GM12878 (cell line): ENCODE data around the gene MAD1L1. TPM values are rescaled to one million over a fixed set of nuclear protein-coding genes. Genes with fewer than 3 reads are reported as not detected.

Experiments
- ATAC-seq: fragments of 200-7000 bp; cut with Tn5 transposase; 3 replicates; pipeline ENCODE4 v1.9.1; 2020; ENCODE audit warnings: mild to moderate bottlenecking, moderate library complexity
- BruUV-seq: library from RNA; stranded (reverse); fragments of 400-500 nt; replicated peaks from 2 replicates; lab custom pipeline; 2021; lab: Mats Ljungman, UMichigan
- CTCF ChIA-PET: fragments of 300-600 bp; sonication (Branson Sonifier 250); formaldehyde crosslinking; extraction: SDS; loops from one replicate; lab custom pipeline; 2021; ENCODE audit warnings: inconsistent platforms; lab: Yijun Ruan, JAX
- POLR2A ChIA-PET: fragments of 350-600 bp; formaldehyde crosslinking; extraction: SDS; loops from one replicate; lab custom pipeline; 2021; ENCODE audit warnings: inconsistent platforms; lab: Charles Lee
- RAD21 ChIA-PET: fragments of 300-600 bp; sonication (Branson Sonifier 250); formaldehyde crosslinking; loops from one replicate; lab custom pipeline; 2023; ENCODE audit warnings: antibody characterized with exemption; ENCODE audit not compliant: unreplicated experiment; lab: Charles Lee
- SMC1A ChIA-PET: fragments of 300-600 bp; sonication (Branson Sonifier 250); formaldehyde crosslinking; loops from one replicate; lab custom pipeline; 2023; ENCODE audit not compliant: unreplicated experiment, uncharacterized antibody; lab: Charles Lee
- DNase-seq: peaks from one replicate; pipeline ENCODE4 v3.0.0-alpha.2; 2011; ENCODE audit warnings: low read depth, low spot score
- FAIRE-seq: peaks from 3 replicates; lab custom pipeline; 2011; peaks lifted over from hg19 to GRCh38; lab: Jason Lieb, UNC
- H2AFZ ChIP-seq: 2 replicates; pipeline ENCODE4 v1.6.0; 2011; ENCODE audit warnings: low read depth, low read length, control low read depth; ENCODE audit not compliant: control insufficient read depth
- H3K27ac ChIP-seq: 2 replicates; pipeline ENCODE4 v1.5.1; 2011; ENCODE audit warnings: control low read depth; ENCODE audit not compliant: control insufficient read depth, insufficient read depth
- H3K27me3 ChIP-seq, 2 experiments: replicated peaks in 1 of 2; 2 replicates each; pipeline versions ENCODE4 v1.6.0 to v1.6.1; 2011; ENCODE audit warnings: low read length in 1 of 2; ENCODE audit not compliant: control insufficient read depth in 2 of 2, insufficient read depth in 2 of 2
- H3K36me3 ChIP-seq, 2 experiments: 2 replicates each; pipeline ENCODE4 v1.5.1; 2011; ENCODE audit warnings: low read length in 1 of 2; ENCODE audit not compliant: control insufficient read depth in 2 of 2, insufficient read depth in 2 of 2
- H3K4me1 ChIP-seq: 2 replicates; pipeline ENCODE4 v1.6.1; 2011; ENCODE audit warnings: mild to moderate bottlenecking, low read length, moderate library complexity, mixed read lengths; ENCODE audit not compliant: control insufficient read depth, insufficient read depth
- H3K4me2 ChIP-seq: 2 replicates; pipeline ENCODE4 v1.6.0; 2011; ENCODE audit warnings: control low read depth; ENCODE audit not compliant: control insufficient read depth, insufficient read depth
- H3K4me3 ChIP-seq: fragments of 200-600 bp; sonication (generic); 2 replicates; pipeline ENCODE4 v1.5.1; 2016
- H3K79me2 ChIP-seq: 2 replicates; pipeline ENCODE4 v1.6.0; 2011; ENCODE audit warnings: low read length; ENCODE audit not compliant: control insufficient read depth, insufficient read depth
- H3K9ac ChIP-seq: 2 replicates; pipeline ENCODE4 v1.8.0; 2011; ENCODE audit warnings: low read length, control low read depth, mixed read lengths; ENCODE audit not compliant: control insufficient read depth, insufficient read depth
- H3K9me3 ChIP-seq: replicated peaks from 3 replicates; pipeline ENCODE4 v1.5.1; 2011; ENCODE audit warnings: mild to moderate bottlenecking, low read length; ENCODE audit not compliant: control insufficient read depth, insufficient read depth
- H4K20me1 ChIP-seq: 2 replicates; pipeline ENCODE4 v1.6.0; 2011; ENCODE audit not compliant: control insufficient read depth, insufficient read depth
- CREB1 ChIP-seq: IDR thresholded peaks from 2 replicates; pipeline ENCODE4 v1.6.1; 2012; ENCODE audit warnings: low read depth, mild to moderate bottlenecking, inconsistent platforms
- FOS ChIP-seq: IDR thresholded peaks from 3 replicates; pipeline ENCODE4 v1.6.1; 2011; ENCODE audit warnings: borderline replicate concordance; ENCODE audit not compliant: insufficient read length; ENCODE audit errors: extremely low read depth
- HDGF ChIP-seq: fragments of 450-650 bp; IDR thresholded peaks from 2 replicates; pipeline ENCODE4 v1.6.1; 2016; ENCODE audit warnings: antibody characterized with exemption
- KAT2A ChIP-seq: conservative IDR thresholded peaks from 2 replicates; pipeline ENCODE4 v1.6.1; 2011; ENCODE audit warnings: low read depth, low read length; ENCODE audit not compliant: control insufficient read depth
- KLF5 ChIP-seq: fragments of 450-650 bp; IDR thresholded peaks from 2 replicates; pipeline ENCODE4 v1.6.1; 2014; ENCODE audit warnings: mild to moderate bottlenecking; ENCODE audit not compliant: partially characterized antibody
- MYB ChIP-seq: fragments of 150-350 bp; IDR thresholded peaks from 2 replicates; pipeline ENCODE4 v1.6.1; 2014; ENCODE audit warnings: mild to moderate bottlenecking, low read depth, low read length, borderline replicate concordance
- NFIC ChIP-seq: IDR thresholded peaks from 2 replicates; pipeline ENCODE4 v1.6.1; 2012; ENCODE audit warnings: low read depth, mild to moderate bottlenecking, inconsistent platforms, low read length, moderate library complexity
- RUNX3 ChIP-seq: IDR thresholded peaks from 2 replicates; pipeline ENCODE4 v1.6.1; 2012; ENCODE audit warnings: low read length, inconsistent platforms
- STAT3 ChIP-seq: IDR thresholded peaks from 2 replicates; pipeline ENCODE4 v1.6.1; 2011; ENCODE audit warnings: low read depth, low read length, improper control_type of control experiment
- YY1 ChIP-seq: IDR thresholded peaks from 2 replicates; pipeline ENCODE4 v1.6.1; 2011; ENCODE audit warnings: low read depth, mild to moderate bottlenecking, low read length
- ZNF622 ChIP-seq: fragments of 450-650 bp; IDR thresholded peaks from 2 replicates; pipeline ENCODE4 v1.6.1; 2017; ENCODE audit warnings: mild to moderate bottlenecking, inconsistent platforms
- WGBS: methylation state at CpG from one replicate; pipeline ENCODE4 v1.1.6; 2016; ENCODE audit warnings: low lambda C conversion rate; ENCODE audit not compliant: insufficient replicate concordance, insufficient coverage; ENCODE audit errors: missing lambda C conversion rate; 5-methylcytosine and 5-hydroxymethylcytosine counted together
- in situ Hi-C: fragments of 300-500 bp; cut with MboI; formaldehyde crosslinking; loops from 9 replicates; pipeline ENCODE4 v1.14.3; 2018; ENCODE audit warnings: mixed read lengths
- intact Hi-C: fragments of 100-400 bp; cut with micrococcal nuclease; formaldehyde crosslinking; loops from one replicate; pipeline ENCODE4 v1.14.2; 2022; ENCODE audit not compliant: unreplicated experiment
- polyA plus RNA-seq, 11 experiments: library from polyadenylated mRNA; depleted of rRNA in 4 of 11; unstranded in 6 of 11; stranded (reverse) in 5 of 11; fragments of >200 nt; fragmentation: Nextera tagmentation in 4 of 11; fragmentation: Illumina TruSeq in 1 of 11; extraction: Ambion mirVana in 4 of 11; extraction: Trizol in 1 of 11; gene quantifications; 1 replicate in 1 of 11; 2 replicates in 10 of 11; pipeline versions ENCODE4 v1.2.1 to v1.2.3, GENCODE V29; 2011 to 2016; ENCODE audit warnings: inconsistent platforms in 2 of 11, missing spikeins in 2 of 11, low read depth in 1 of 11
- total RNA-seq, 4 experiments: library from RNA; depleted of rRNA in 3 of 4; stranded (reverse); fragments of >200 nt in 3 of 4; fragmentation: Illumina TruSeq in 1 of 4; extraction: Trizol in 1 of 4; gene quantifications; 2 replicates each; pipeline versions ENCODE4 v1.2.1 to v1.2.3, GENCODE V29; 2013 to 2021
- TF ChIP-seq, protein P1 (sequence below): fragments of 450-650 bp; IDR thresholded peaks from 2 replicates; pipeline ENCODE4 v1.6.1; 2017; ENCODE audit warnings: mild to moderate bottlenecking, moderate library complexity

Gene MAD1L1
- total and polyA plus RNA-seq, 10 of the 15 experiments (the other 5 are each of a cell fraction or from before 2014, with no cell fraction given) = 2.2 to 76.8 (median 38.3) TPM

DNA sequence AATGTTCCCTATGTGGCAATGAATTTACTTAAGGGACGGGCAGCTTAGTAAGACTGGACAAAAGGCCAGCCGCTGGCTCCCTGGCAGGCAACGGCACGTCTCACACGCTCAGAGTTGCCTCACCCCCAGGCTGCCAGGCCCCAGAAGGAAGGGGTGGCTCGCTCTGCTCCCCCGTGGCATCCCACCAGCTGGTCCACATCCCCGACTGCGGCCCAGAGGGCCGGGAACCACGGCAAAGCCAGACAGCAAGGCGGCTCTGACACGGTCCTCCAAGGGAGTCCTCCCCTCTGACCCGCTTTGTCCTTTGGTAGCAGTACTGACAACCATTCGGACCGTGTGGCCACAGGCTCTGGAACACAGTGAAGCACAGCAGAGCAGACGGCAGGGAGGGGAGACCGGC lies 43.4 kb upstream of the MAD1L1 start:
- POLR2A ChIA-PET = interaction anchor here (0.6 kb wide), 1 partner anchor 745 kb away, joined by 3 read pairs; no protein-coding TSS in a partner anchor
- Histone ChIP-seq H2AFZ (no peak overlapping the region), H3K4me2 (no peak overlapping the region), H3K27ac (no peak overlapping the region), H3K4me3 (no peak overlapping the region), H3K4me1 (no peaks in the 10 kb centered on the region), H3K27me3 (no peaks in the 10 kb centered on the region), H3K36me3 (peaks cover 7 to 33% of the 10 kb centered on the region in 2 experiments; a peak in 3 of 4 replicates)
- RAD21 ChIA-PET = no interaction called here
- CTCF ChIA-PET = no interaction called here
- FAIRE-seq = no peak
- in situ Hi-C loops = no loop called here
- DNase-seq = no peak
- no peak for ATAC-seq
- TF ChIP-seq FOS = no peak
- TF ChIP-seq RUNX3 = no peak
- TF ChIP-seq, all 136 proteins: peak for 0
- SMC1A ChIA-PET = no interaction called here
- no TSS peak for BruUV-seq
- Histone ChIP-seq H4K20me1 (no peaks in the 10 kb centered on the region), H3K9me3 (no peaks in the 10 kb centered on the region), H3K9ac (no peak overlapping the region), H3K79me2 (peaks cover 4% of the 10 kb centered on the region)
- intact Hi-C loops = no loop called here
- WGBS = 96% methylated on average over 18 of the region's 18 CpGs

DNA sequence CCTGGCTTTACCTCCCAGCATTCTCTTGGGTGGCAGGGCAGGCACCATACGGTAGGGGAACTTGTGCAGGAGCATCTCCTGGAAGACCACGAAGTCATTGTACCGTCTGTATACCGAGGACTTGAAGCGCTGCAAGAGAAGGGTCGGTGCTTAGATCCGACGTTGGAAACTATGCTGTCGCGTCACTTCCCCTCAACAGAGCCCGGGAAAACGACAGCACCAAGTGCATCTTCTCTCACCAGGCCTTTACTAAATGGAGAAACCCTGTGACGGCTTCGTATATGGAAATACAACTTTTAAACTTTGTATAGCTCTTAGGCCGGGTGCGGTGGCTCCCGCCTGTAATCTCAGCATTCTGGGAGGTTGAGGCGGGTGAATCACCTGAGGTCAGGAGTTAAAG lies 42.4 kb upstream of the MAD1L1 start:
- SMC1A ChIA-PET = interaction anchor here (0.5 kb wide), 1 partner anchor 242 kb away, joined by 3 read pairs; no protein-coding TSS in a partner anchor
- DNase-seq (no peak), FAIRE-seq (no peak), ATAC-seq (no peak)
- CTCF ChIA-PET = no interaction called here
- in situ Hi-C loops (no loop called here), intact Hi-C loops (no loop called here)
- POLR2A ChIA-PET = interaction anchor here (0.5 kb wide), 1 partner anchor 73 kb away, joined by 4 read pairs; no protein-coding TSS in a partner anchor
- Histone ChIP-seq H3K9me3 (no peaks in the 10 kb centered on the region), H3K79me2 (peaks cover 4% of the 10 kb centered on the region), H3K4me3 (no peak overlapping the region), H3K9ac (no peak overlapping the region), H3K27ac (no peak overlapping the region), H4K20me1 (no peaks in the 10 kb centered on the region), H3K4me2 (no peak overlapping the region), H3K27me3 (no peaks in the 10 kb centered on the region), H2AFZ (no peak overlapping the region), H3K36me3 (peaks cover 7 to 39% of the 10 kb centered on the region in 2 experiments; a peak in 3 of 4 replicates), H3K4me1 (no peaks in the 10 kb centered on the region)
- BruUV-seq = no TSS peak
- RAD21 ChIA-PET = no interaction called here
- 94% methylated on average over 18 of the region's 18 CpGs for WGBS
- TF ChIP-seq KAT2A (no peak), CREB1 (no peak), NFIC (no peak), KLF5 (no peak), MYB (no peak), YY1 (no peak), STAT3 (no peak), HDGF (no peak), ZNF622 (no peak)
- TF ChIP-seq, protein P1, sequence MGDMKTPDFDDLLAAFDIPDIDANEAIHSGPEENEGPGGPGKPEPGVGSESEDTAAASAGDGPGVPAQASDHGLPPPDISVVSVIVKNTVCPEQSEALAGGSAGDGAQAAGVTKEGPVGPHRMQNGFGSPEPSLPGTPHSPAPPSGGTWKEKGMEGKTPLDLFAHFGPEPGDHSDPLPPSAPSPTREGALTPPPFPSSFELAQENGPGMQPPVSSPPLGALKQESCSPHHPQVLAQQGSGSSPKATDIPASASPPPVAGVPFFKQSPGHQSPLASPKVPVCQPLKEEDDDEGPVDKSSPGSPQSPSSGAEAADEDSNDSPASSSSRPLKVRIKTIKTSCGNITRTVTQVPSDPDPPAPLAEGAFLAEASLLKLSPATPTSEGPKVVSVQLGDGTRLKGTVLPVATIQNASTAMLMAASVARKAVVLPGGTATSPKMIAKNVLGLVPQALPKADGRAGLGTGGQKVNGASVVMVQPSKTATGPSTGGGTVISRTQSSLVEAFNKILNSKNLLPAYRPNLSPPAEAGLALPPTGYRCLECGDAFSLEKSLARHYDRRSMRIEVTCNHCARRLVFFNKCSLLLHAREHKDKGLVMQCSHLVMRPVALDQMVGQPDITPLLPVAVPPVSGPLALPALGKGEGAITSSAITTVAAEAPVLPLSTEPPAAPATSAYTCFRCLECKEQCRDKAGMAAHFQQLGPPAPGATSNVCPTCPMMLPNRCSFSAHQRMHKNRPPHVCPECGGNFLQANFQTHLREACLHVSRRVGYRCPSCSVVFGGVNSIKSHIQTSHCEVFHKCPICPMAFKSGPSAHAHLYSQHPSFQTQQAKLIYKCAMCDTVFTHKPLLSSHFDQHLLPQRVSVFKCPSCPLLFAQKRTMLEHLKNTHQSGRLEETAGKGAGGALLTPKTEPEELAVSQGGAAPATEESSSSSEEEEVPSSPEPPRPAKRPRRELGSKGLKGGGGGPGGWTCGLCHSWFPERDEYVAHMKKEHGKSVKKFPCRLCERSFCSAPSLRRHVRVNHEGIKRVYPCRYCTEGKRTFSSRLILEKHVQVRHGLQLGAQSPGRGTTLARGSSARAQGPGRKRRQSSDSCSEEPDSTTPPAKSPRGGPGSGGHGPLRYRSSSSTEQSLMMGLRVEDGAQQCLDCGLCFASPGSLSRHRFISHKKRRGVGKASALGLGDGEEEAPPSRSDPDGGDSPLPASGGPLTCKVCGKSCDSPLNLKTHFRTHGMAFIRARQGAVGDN = no peak
